Measurements from ENCODE around the gene KRT7. TPM values are rescaled to one million over a fixed set of nuclear protein-coding genes. Genes with fewer than 3 reads are reported as not detected.

KRT7 gene
- not detected in 2 replicates for total RNA-seq (2011; cell fraction: chromatin; rRNA removed; ENCODE audit: low replicate concordance)
- not detected in 2 replicates for total RNA-seq (2011; cell fraction: nucleolus; rRNA removed)
- total RNA-seq (2011; cell fraction: nucleoplasm; rRNA removed) = not detected in 2 replicates
- not detected in 2 replicates for total RNA-seq (2014; rRNA removed)
- not detected in 2 replicates for total RNA-seq (2014; rRNA removed; fragmentation: Illumina TruSeq; extraction: Trizol)
- not detected in 2 replicates for total RNA-seq (2015; rRNA removed; fragmentation: Illumina TruSeq; extraction: Trizol)
- total RNA-seq (2021) = 1.4 and 1.6 TPM in 2 replicates
- not detected in 2 replicates for polyA plus RNA-seq (2011; rRNA removed)
- polyA plus RNA-seq (2011; cell fraction: cytosol; rRNA removed) = not detected in 2 replicates
- not detected in 2 replicates for polyA plus RNA-seq (2011; cell fraction: nucleus; rRNA removed)
- polyA plus RNA-seq (2012) = not detected in 2 replicates
- polyA plus RNA-seq (2014; fragmentation: Illumina TruSeq; extraction: Trizol) = not detected in 2 replicates
- polyA plus RNA-seq (2014; fragmentation: Nextera tagmentation; extraction: Ambion mirVana) = not detected
- polyA plus RNA-seq (2014; rRNA removed) = not detected in 2 replicates
- polyA minus RNA-seq (2011; rRNA and poly(A)+ RNA removed) = not detected in 2 replicates
- polyA minus RNA-seq (2011; cell fraction: cytosol; rRNA and poly(A)+ RNA removed) = 3.6 and 12.1 TPM in 2 replicates
- polyA minus RNA-seq (2011; cell fraction: nucleus; rRNA and poly(A)+ RNA removed) = 1.7 and 2.2 TPM in 2 replicates
- percentile 21 among the genes with signal in this experiment for Bru-seq, nascent RNA
- BruChase-seq, experiment 1, labeled RNA remaining after a 2-hour chase = percentile 18 among the genes with signal in this experiment
- BruChase-seq, experiment 2, labeled RNA remaining after a 6-hour chase = percentile 27 among the genes with signal in this experiment
- long read RNA-seq, experiment 1 = 0 reads
- long read RNA-seq, experiment 2 = 0 reads
- long read RNA-seq, experiment 3 = 0 reads

DNA sequence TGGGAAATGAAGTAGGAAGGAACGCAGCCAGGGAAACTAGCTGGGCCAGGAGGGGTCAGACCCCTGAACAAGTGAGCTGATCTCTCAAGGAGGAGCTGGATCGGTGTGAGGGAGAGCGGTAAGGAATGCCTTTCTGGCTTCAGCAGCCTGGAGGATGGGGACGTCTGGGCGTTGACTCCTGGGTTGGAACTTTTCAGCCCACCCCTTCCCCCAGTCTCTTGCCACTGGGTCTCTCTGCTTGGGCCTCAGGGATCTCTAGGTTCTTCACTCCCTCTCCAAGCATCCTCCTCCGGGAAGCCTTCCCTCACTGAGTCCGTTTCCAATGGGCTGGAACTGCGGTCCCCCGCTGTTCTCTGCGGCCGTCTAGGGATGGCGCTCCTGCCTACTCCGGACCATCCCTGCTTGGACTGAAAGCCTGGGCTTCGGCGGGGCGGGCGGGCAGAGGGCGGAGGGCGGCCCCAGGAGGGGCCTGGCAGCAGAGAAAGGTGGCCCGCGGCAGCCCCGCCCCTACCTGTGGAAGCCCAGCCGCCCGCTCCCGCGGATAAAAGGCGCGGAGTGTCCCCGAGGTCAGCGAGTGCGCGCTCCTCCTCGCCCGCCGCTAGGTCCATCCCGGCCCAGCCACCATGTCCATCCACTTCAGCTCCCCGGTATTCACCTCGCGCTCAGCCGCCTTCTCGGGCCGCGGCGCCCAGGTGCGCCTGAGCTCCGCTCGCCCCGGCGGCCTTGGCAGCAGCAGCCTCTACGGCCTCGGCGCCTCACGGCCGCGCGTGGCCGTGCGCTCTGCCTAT, at the start of gene KRT7:
Gene KRT7 (plus strand): TSS at position 570 of the 788 bp plus-strand sequence. CDS start 54 bp downstream, at position 624.
- POLR2A ChIA-PET = no interaction called here
- no peaks in the 10 kb centered on the region for H3K79me2 ChIP-seq (ENCODE audit: control insufficient read depth, insufficient read depth, low read length)
- no peak for ATAC-seq

More for the DNA sequence above, at the start of gene KRT7:
- FAIRE-seq = no peak
- intact Hi-C loops (cut with micrococcal nuclease) = no loop called here
- H3K4me1 ChIP-seq (replicated peaks in 1 of 2; ENCODE audit: control insufficient read depth in 2 of 2, insufficient read depth in 2 of 2, low read length in 2 of 2) = no peaks in the 10 kb centered on the region
- no peak within 1 kb of the TSS for H2AFZ ChIP-seq (ENCODE audit: low read depth, low read length)
- 17% methylated on average over 36 of the region's 58 CpGs for WGBS (ENCODE audit: insufficient coverage, low coverage, missing lambda C conversion rate)
- H3K4me2 ChIP-seq (ENCODE audit: insufficient read depth, low read length) = no peak within 1 kb of the TSS
- H3K9ac ChIP-seq (ENCODE audit: insufficient read depth in 1 of 2, low read depth in 2 of 2, low read length in 2 of 2) = no peak within 1 kb of the TSS
- peaks cover 14% of the 10 kb centered on the region for H4K20me1 ChIP-seq (replicated peaks; ENCODE audit: control insufficient read depth, insufficient read depth, low read length)
- H3K9me3 ChIP-seq (replicated peaks; ENCODE audit: control insufficient read depth, insufficient read depth, low read depth, low read length) = no peaks in the 10 kb centered on the region
- H3K27me3 ChIP-seq (ENCODE audit: control insufficient read depth in 2 of 2, insufficient read depth in 2 of 2, low read length in 2 of 2) = peaks cover 2 to 54% of the 10 kb centered on the region in 2 experiments; a peak in 4 of 5 replicates
- no peak for TF ChIP-seq ASH1L (IDR thresholded peaks at IDR 0.05; ENCODE audit: borderline replicate concordance, low read depth, partially characterized antibody)
- TF ChIP-seq ETV1 (tag; conservative IDR thresholded peaks at IDR 0.05; ENCODE audit: low read depth) = no peak
- TF ChIP-seq GABPA (tag; conservative IDR thresholded peaks at IDR 0.05; ENCODE audit: low read depth) = no peak
- no peak for TF ChIP-seq MCM3 (IDR thresholded peaks at IDR 0.05)
- TF ChIP-seq, protein P1, sequence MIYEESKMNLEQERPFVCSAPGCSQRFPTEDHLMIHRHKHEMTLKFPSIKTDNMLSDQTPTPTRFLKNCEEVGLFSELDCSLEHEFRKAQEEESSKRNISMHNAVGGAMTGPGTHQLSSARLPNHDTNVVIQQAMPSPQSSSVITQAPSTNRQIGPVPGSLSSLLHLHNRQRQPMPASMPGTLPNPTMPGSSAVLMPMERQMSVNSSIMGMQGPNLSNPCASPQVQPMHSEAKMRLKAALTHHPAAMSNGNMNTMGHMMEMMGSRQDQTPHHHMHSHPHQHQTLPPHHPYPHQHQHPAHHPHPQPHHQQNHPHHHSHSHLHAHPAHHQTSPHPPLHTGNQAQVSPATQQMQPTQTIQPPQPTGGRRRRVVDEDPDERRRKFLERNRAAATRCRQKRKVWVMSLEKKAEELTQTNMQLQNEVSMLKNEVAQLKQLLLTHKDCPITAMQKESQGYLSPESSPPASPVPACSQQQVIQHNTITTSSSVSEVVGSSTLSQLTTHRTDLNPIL (CRISPR knock-in tag; IDR thresholded peaks at IDR 0.05) = no peak
- TF ChIP-seq ZNF354B (CRISPR knock-in tag; IDR thresholded peaks at IDR 0.05) = no peak
- no peak for TF ChIP-seq NR2F6 (CRISPR knock-in tag; IDR thresholded peaks at IDR 0.05)
- TF ChIP-seq CBFB (CRISPR knock-in tag; IDR thresholded peaks at IDR 0.05) = no peak
- TF ChIP-seq RAD21 (CRISPR knock-in tag; conservative IDR thresholded peaks at IDR 0.05 in 1 of 2, IDR thresholded peaks at IDR 0.05 in 1 of 2) = no peak
- TF ChIP-seq ZNF717 (CRISPR knock-in tag; IDR thresholded peaks at IDR 0.05) = no peak
- no peak for TF ChIP-seq ILF3 (IDR thresholded peaks at IDR 0.05; ENCODE audit: borderline replicate concordance)
- CTCF ChIA-PET (ENCODE audit: low intra/inter-chr PET ratio) = no interaction called here
- no peak within 1 kb of the TSS for H3K27ac ChIP-seq (ENCODE audit: extremely low read depth, low read depth, low read length)
- no peak for DNase-seq (ENCODE audit: extremely low read depth in 1 of 4, low spot score in 3 of 4)
- in situ Hi-C loops (cut with MboI) = no loop called here
- BruUV-seq (replicated peaks) = no TSS peak
- no peaks in the 10 kb centered on the region for H3K36me3 ChIP-seq (ENCODE audit: control insufficient read depth, insufficient read depth, low read length)
- H3K9me1 ChIP-seq (ENCODE audit: control insufficient read depth, insufficient read depth, low read length) = no peaks in the 10 kb centered on the region
- no peak within 1 kb of the TSS for H3K4me3 ChIP-seq

Data from K562 (cell line).